ENCODE measurements around the gene TGM3. TPM values are rescaled to one million over a fixed set of nuclear protein-coding genes. Genes with fewer than 3 reads are reported as not detected.

TGM3 gene
- total and polyA plus RNA-seq, 2 donors (not counting 1 experiment from before 2014, with no cell fraction given), result under 0.01 TPM; not detected in 1

- no peaks in the 10 kb centered on the region for H3K36me3 ChIP-seq (ENCODE audit: control insufficient read depth, insufficient read depth, low read length)
- no peak overlapping the region for H3K27ac ChIP-seq (ENCODE audit: insufficient read depth, low read length)
- no peaks in the 10 kb centered on the region for H3K4me1 ChIP-seq (ENCODE audit: control insufficient read depth, extremely low read depth, insufficient read depth, low read length)
- H2AFZ ChIP-seq (ENCODE audit: low read length), result no peak overlapping the region
- no peaks in the 10 kb centered on the region for H3K27me3 ChIP-seq (ENCODE audit: control insufficient read depth, insufficient read depth, low read length)
- H3K79me2 ChIP-seq (ENCODE audit: control insufficient read depth, insufficient read depth, low read length), result no peaks in the 10 kb centered on the region
- TF ChIP-seq EZH2 (IDR thresholded peaks at IDR 0.05; ENCODE audit: low read length, missing control alignments) (no peak), CTCF (conservative IDR thresholded peaks at IDR 0.05 in 1 of 2, IDR thresholded peaks at IDR 0.05 in 1 of 2; ENCODE audit: low read depth in 1 of 2, low read length in 2 of 2) (no peak)
- no peak overlapping the region for H3K4me2 ChIP-seq (ENCODE audit: extremely low read depth, insufficient read depth, low read length)
- no peaks in the 10 kb centered on the region for H3K9me3 ChIP-seq (ENCODE audit: control insufficient read depth, insufficient read depth, low read depth, low read length)
- H4K20me1 ChIP-seq (ENCODE audit: control insufficient read depth, extremely low read depth, insufficient read depth, low read length), result no peaks in the 10 kb centered on the region
- H3K9ac ChIP-seq (ENCODE audit: insufficient read depth, low read length), result no peak overlapping the region
- no peak overlapping the region for H3K4me3 ChIP-seq (replicated peaks in 1 of 4; ENCODE audit: control extremely low read depth in 1 of 4, insufficient read depth in 1 of 4, low read depth in 3 of 4, low read length in 4 of 4)
- DNase-seq (ENCODE audit: low read depth in 2 of 2), result no peak
These were observed 67.8 kb downstream of the TGM3 start for GRCh38 chr20:2363587-2363986.

GRCh38 chr20:2364044-2364443 lies 68.2 kb downstream of the TGM3 start:
- peak in 1 of 2 donors; percentile 13 for DNase-seq (ENCODE audit: low read depth in 2 of 2)
- TF ChIP-seq EZH2 (IDR thresholded peaks at IDR 0.05; ENCODE audit: low read length, missing control alignments) (no peak), CTCF (conservative IDR thresholded peaks at IDR 0.05 in 1 of 2, IDR thresholded peaks at IDR 0.05 in 1 of 2; ENCODE audit: low read depth in 1 of 2, low read length in 2 of 2) (no peak)
- no peaks in the 10 kb centered on the region for H3K79me2 ChIP-seq (ENCODE audit: control insufficient read depth, insufficient read depth, low read length)
- H3K4me1 ChIP-seq (ENCODE audit: control insufficient read depth, extremely low read depth, insufficient read depth, low read length), result no peaks in the 10 kb centered on the region
- H3K36me3 ChIP-seq (ENCODE audit: control insufficient read depth, insufficient read depth, low read length), result no peaks in the 10 kb centered on the region
- H3K4me2 ChIP-seq (ENCODE audit: extremely low read depth, insufficient read depth, low read length), result no peak overlapping the region
- H3K4me3 ChIP-seq (replicated peaks in 1 of 4; ENCODE audit: control extremely low read depth in 1 of 4, insufficient read depth in 1 of 4, low read depth in 3 of 4, low read length in 4 of 4), result no peak overlapping the region
- H3K9me3 ChIP-seq (ENCODE audit: control insufficient read depth, insufficient read depth, low read depth, low read length), result no peaks in the 10 kb centered on the region
- no peak overlapping the region for H2AFZ ChIP-seq (ENCODE audit: low read length)
- no peaks in the 10 kb centered on the region for H4K20me1 ChIP-seq (ENCODE audit: control insufficient read depth, extremely low read depth, insufficient read depth, low read length)
- H3K27me3 ChIP-seq (ENCODE audit: control insufficient read depth, insufficient read depth, low read length), result no peaks in the 10 kb centered on the region
- no peak overlapping the region for H3K27ac ChIP-seq (ENCODE audit: insufficient read depth, low read length)
- H3K9ac ChIP-seq (ENCODE audit: insufficient read depth, low read length), result no peak overlapping the region

GRCh38 chr20:2365091-2365490 lies 69.3 kb downstream of the TGM3 start:
- no peak overlapping the region for H3K4me3 ChIP-seq (replicated peaks in 1 of 4; ENCODE audit: control extremely low read depth in 1 of 4, insufficient read depth in 1 of 4, low read depth in 3 of 4, low read length in 4 of 4)
- no peaks in the 10 kb centered on the region for H3K9me3 ChIP-seq (ENCODE audit: control insufficient read depth, insufficient read depth, low read depth, low read length)
- H3K27me3 ChIP-seq (ENCODE audit: control insufficient read depth, insufficient read depth, low read length), result no peaks in the 10 kb centered on the region
- H3K9ac ChIP-seq (ENCODE audit: insufficient read depth, low read length), result no peak overlapping the region
- no peaks in the 10 kb centered on the region for H4K20me1 ChIP-seq (ENCODE audit: control insufficient read depth, extremely low read depth, insufficient read depth, low read length)
- H3K4me1 ChIP-seq (ENCODE audit: control insufficient read depth, extremely low read depth, insufficient read depth, low read length), result no peaks in the 10 kb centered on the region
- no peaks in the 10 kb centered on the region for H3K79me2 ChIP-seq (ENCODE audit: control insufficient read depth, insufficient read depth, low read length)
- no peak overlapping the region for H2AFZ ChIP-seq (ENCODE audit: low read length)
- no peak for DNase-seq (ENCODE audit: low read depth in 2 of 2)
- no peaks in the 10 kb centered on the region for H3K36me3 ChIP-seq (ENCODE audit: control insufficient read depth, insufficient read depth, low read length)
- H3K4me2 ChIP-seq (ENCODE audit: extremely low read depth, insufficient read depth, low read length), result no peak overlapping the region
- TF ChIP-seq CTCF (conservative IDR thresholded peaks at IDR 0.05 in 1 of 2, IDR thresholded peaks at IDR 0.05 in 1 of 2; ENCODE audit: low read depth in 1 of 2, low read length in 2 of 2) (no peak), EZH2 (IDR thresholded peaks at IDR 0.05; ENCODE audit: low read length, missing control alignments) (no peak)
- no peak overlapping the region for H3K27ac ChIP-seq (ENCODE audit: insufficient read depth, low read length)
